Erythroblast (primary cell): Measurements from ENCODE around the gene CLEC2L.

Source experiments
- DNase-seq, 2 experiments: peaks; one replicate each; lab custom pipeline; 2025; lab: John Stamatoyannopoulos, UW
- GATA1 ChIP-seq: IDR thresholded peaks from 2 replicates; pipeline ENCODE4 v1.6.1; 2011; ENCODE audit warnings: low read depth, mild to moderate bottlenecking, control low read depth, low read length, moderate library complexity
- POLR2A ChIP-seq: IDR thresholded peaks from 2 replicates; pipeline ENCODE4 v1.6.1; 2011; ENCODE audit warnings: mild to moderate bottlenecking, low read length

The CLEC2L gene

DNA sequence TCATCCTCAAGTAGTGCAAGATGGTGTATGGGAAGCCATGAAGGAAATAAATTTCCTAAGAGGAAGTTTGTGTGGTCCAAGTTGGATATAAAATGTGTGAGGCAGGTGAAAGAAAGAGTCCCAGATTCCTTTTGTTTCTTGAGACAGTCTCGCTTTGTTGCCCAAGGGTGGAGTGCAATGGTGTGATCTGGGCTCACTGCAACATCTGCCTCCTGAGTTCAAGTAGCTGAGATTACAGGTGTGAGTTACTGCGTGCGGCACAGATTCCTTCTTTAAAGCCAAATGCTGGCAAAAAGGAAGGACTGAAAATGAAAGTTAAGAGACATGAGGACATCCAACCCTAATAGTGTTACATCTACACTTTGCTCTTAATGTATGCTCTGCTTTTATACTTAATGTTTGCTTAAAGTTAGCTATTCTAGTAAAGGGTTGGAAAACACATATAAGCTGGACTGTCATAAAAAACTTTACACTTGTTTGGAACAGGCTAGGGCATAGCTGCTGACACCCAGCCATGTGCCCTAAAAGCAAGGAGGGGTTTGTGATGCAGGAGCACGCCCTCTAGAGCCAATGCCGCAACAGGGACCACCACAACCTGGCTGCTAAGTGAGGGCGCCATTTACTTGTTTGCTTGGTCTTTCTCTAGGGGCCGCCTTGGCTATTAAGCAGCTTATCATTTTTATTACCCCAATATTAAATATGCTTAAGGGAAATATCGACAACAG is 34.5 kb downstream of the CLEC2L start:
- DNase-seq, result no peak
- TF ChIP-seq GATA1, result no peak
- TF ChIP-seq POLR2A, result no peak

DNA sequence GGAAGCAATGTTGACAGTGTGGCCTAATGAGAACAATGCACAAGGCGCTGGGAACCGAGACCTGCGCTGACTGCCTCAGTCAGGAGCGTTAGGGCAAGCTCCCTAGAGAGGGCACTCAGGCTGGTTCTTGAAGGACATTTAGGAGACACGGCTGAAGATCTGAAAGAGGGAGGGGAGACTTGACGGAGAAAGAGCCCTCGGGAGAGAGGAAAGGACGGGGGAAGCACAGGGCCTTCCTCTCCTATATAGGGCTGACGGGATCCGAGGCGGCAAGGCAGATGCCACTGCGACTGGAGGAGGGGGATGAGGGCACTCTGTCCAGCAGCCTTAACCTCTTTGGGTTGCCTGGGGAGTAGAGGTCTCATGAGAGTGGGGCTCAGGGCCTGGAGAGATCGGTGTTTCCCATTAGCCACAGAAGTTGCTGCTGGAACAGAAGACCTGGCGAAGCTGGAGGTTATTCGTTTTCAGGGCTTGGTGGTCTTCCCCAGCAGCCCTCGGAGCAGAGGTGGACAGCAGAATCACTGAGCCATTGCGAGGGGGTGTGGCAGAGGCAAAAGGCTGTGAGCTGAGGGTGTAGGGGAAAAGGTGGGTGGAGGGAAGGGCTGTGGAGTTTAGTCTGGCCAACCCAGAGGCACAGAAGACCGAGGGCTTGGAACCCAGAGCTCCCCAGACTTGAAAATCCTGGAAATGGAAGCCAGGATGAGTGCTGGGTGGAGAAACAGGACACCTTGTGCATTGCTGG is 36.0 kb downstream of the CLEC2L start:
- TF ChIP-seq GATA1, result no peak
- TF ChIP-seq POLR2A, result no peak
- DNase-seq, result no peak

DNA sequence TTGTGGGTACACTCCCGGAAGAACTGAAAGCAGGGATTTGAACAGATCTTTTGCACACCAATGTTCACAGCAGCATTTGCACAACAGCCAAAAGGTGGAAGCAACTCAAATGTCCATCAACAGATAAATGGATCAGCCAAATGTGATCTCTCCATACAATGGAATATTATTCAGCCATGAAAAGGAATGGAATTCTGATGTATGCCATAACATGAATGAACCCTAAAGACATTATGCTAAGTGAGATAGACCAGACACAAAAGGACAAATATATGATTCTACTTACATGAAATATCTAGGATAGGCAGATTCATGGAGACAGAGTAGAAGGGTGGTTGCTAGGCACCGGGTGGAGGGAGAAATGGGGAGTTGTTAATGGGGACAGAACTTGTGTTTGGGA is 36.7 kb downstream of the CLEC2L start:
- TF ChIP-seq GATA1, result no peak
- no peak for TF ChIP-seq POLR2A
- DNase-seq, result no peak

DNA sequence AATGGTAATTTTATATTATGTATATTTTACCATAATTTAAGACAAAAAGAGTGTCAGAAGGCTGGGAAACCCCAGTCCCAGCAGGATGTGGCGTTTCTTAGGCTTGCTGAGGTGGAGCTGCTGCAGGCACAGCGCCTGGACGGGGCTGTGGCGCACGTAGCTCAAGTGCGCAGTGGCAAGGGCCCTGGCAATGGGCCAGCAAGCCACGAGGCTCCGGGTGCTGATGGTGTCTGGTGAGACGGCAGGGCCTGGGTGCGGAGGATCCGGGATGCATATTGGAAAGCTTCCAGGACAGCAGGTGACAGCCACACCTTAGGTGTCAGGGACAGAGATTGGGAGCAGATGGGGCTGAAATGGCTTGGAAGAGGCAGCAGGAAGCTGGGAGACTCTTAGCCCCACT is 37.2 kb downstream of the CLEC2L start:
- DNase-seq, result no peak
- TF ChIP-seq POLR2A (no peak), GATA1 (no peak)

DNA sequence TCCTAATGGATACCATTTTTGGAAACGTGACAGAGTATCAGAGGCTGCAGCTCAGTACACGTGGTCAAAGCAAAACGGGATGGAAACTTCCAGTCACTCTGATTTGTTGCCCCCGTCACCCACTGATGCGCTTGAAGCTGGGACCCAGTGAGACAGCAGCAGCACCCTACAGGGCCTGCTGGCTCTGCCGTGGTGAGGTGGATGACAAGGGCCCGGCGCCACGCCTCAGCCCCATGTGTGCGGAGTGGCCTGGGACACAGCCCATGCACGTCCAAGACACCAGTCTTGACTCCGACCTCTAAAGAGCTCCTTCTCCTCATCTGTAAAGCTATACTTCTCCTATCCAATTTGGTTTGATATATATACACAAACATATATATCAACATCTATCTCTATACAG is 39.0 kb downstream of the CLEC2L start:
- DNase-seq, result no peak
- TF ChIP-seq POLR2A (no peak), GATA1 (no peak)

DNA sequence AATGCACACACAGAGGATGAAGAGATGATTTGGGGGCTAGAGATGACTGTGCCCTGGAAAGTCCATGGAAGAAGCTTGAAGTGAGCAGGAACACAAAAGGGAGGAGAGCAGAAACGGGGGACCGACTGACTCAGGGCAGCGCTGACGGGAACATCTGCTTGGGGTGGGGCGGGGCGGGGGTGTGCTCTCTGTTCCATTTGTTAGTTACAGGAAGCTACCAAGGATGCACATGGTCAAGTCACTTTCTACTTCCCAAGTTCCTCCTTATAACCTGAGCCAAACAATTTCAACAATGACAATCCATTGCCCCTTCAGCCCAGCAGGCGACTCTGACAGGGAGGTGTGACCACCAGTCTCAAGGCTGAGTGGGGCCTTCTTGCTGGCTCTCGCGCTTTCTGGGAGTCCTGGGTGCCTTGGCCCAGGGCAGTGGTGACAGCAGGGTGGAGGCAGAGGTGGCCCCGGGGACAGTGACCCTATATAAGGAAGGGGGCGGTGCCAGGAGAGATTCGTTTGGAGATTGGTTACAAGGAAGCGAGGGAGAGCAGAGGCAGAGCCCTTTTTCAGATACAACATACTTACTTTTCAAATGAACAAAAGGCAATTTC is 39.6 kb downstream of the CLEC2L start:
- no peak for DNase-seq
- no peak for TF ChIP-seq POLR2A
- no peak for TF ChIP-seq GATA1

DNA sequence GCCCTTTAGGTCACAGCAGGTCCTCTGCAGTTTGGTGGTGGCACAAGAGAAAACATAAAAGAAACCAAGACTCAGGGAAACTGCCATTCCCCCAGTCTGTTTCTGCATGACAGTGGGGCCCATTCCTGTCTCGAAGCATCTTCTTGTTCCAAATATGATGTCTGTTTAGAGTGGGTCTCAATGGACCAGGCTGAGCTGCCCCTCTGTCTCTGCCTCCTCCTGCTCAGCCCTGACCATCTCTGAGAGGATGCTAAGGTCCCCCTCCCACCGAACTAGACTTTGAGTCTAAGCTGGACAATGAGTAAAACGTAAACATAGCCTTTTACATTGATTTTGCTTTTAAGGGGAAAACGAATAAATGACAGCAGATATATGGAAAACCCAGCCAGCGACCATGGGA is 40.4 kb downstream of the CLEC2L start:
- no peak for DNase-seq
- TF ChIP-seq GATA1 (no peak), POLR2A (no peak)

DNA sequence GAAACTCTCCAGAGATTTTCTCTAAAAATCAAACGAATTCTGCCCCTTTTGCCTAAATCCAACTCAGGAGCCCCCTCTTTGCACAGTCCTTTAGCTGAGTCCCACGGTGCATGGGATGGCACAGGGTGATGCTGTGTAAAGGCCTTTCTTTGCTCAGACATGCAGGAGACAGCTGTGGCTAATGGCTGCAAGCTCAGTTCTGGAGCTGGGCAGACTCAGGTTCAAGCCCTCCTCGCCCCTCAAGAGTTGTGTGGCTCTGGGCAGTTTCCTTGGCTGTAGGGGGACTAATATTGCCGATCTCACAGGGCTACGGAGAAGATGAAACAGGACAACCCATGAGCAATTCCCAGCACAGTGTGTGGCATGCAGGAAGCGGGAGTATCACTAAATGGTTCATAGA is 42.6 kb downstream of the CLEC2L start:
- no peak for TF ChIP-seq GATA1
- no peak for TF ChIP-seq POLR2A
- DNase-seq, result no peak

DNA sequence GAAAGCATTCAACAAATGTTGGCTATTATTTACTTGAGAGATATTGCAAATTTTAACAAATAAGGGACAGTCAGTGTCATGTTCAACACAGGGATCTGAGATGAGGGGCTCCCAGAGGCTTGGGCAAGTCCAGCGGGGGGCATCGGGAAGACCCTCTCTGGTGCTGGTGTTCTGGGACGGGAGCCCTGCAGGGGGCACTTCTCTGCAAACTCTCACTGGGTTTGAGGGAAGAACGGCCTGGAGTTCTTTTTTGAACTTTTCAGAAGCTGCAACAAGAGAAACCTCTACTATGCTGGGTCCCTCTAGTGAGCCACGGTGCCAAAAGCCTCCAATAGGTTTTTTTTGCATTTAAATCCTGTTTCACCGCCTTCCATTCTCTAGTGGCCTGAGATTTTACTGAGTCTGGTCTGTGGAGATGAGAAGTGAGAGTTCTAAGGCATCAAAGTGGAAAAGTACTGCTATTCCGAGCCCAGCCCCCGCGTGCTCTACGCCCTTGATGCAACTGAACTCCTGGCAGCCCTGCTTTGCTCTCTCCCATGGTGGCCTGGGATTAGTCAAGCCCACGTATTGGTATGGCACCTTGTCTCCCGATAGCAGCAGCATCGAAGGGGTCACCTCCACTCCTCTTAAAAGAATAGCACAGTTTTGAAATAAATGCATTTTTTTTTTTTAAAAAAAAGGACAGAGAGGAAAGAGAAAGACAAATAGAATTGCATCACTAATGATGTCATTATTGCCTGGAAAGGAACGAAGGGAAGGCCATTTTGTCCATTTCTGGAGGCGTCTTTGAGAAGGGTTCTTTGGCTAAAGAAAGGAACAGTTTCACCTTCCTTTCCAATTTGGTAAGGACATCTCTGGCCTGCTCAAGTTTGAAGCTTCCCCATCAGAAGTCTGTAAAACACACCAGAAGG is 43.5 kb downstream of the CLEC2L start:
- no peak for DNase-seq
- TF ChIP-seq GATA1, result no peak

DNA sequence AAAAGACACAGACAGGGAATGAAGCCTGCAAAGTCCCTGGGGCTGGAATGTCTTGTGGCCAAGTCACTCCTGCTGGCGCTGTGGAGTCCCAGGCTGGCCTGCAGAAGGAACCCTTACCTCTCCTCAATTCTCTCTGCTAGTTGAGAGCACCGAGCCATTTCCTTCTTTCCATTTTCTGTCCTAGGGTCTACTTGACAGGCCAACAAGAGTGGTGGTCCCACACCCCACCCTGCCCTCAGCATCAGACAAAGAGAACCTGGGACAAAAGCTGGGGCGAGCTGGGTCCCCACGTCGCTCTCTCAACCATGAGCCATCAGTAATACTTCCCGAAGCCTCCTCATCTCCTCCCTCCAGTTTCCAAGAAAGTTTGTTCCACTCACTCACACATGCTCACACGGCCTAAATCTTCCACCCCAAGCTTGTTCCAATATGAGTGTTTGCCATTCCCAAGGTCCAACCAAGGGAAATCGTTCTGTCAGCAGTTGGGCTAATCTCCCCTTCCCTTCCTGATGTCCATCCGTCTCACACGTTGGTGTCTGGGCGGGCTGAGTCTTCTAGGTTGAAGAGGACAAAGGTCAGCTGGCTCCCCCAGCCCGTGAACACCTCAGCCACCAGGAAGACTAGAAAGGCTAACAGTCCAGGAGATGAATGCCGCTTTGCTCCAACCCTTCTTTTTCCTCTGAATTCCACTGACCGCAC is 44.3 kb downstream of the CLEC2L start:
- TF ChIP-seq POLR2A (no peak), GATA1 (no peak)
- DNase-seq, result no peak

DNA sequence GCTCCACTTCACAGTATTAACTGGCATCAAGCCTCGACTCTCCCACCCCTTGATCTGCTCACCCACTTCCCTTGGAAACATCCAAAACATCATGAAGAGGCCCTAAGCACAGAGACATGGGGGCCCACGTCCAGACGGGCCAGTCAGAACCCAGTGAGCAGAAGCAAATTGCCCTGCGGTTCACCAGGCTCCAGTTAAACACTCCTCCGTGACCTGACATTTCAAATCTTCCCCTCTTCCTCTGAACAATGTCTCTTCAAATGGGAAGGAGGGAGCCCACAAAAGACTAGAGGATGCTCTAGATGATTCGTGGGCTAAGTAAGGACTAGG is 44.8 kb downstream of the CLEC2L start:
- DNase-seq, result no peak
- TF ChIP-seq GATA1 (no peak), POLR2A (no peak)

DNA sequence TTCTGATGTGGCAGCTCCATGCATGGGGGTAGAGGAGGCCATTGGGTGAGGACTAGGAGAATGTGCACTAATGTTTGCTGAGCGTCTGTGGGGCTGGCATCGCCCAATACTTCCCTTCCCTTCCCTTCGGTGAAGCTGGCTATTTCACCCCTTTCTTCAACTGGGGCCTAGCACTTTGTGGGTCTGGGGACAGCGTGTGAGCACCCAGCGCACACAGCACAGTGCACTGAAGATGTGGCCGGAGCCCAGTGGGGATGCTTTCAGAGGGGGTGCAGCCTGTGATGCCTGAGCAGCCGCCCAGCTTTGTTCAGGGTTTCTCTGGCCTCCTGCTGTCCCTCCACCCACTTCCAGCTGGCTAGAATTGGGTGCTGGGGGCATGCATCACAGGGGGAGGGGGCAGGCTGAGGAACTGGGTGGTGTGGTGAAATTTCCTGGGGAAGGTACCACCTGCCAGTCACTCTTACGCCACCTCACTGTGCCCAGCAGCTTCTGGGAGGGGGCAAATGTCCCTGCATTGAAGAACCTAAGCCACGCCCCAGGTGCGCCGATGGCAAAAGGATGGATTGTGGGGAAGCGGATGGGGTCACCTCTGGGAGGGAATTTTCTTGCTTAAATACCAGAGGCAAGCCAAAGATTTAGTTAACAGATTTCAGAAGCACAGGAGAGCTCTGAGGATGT is 45.5 kb downstream of the CLEC2L start:
- TF ChIP-seq POLR2A (no peak), GATA1 (no peak)
- DNase-seq, result no peak

DNA sequence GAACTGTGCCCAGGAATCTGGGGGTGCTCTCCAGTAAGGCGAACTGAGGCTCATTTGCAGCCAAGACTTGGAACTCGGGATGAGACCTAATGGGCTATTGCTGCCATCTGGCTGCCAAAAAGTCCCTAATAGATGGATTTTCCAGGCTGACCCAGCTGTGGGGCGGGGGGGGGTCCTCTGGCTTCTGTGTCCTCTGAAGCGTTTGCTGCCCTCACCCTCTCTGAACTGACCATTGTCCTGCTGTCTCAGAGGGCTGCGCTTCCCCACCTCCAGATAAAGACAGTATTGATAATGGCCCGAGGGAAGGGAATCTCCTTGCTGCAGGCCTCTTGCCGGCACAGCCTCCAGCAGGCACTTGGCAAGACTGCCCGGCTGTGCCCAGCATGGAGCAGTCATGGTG is 46.6 kb downstream of the CLEC2L start:
- TF ChIP-seq GATA1, result no peak
- no peak for TF ChIP-seq POLR2A
- peak in 1 of 2 experiments; percentile 5 for DNase-seq
